Loucy (cell line): ENCODE data around the gene KLF13.

Source experiments
- EZH2phosphoT487 ChIP-seq: fragments of 200-600 bp; IDR thresholded peaks from 2 replicates; pipeline ENCODE4 v1.6.1; 2018; ENCODE audit warnings: antibody characterized with exemption, mild to moderate bottlenecking, moderate library complexity, borderline replicate concordance
- TF ChIP-seq, protein P1 (sequence below): fragments of 200-600 bp; sonication (generic); conservative IDR thresholded peaks from 2 replicates; pipeline ENCODE4 v1.5.1; 2014; ENCODE audit warnings: mild to moderate bottlenecking, antibody characterized with exemption, low read length

DNA sequence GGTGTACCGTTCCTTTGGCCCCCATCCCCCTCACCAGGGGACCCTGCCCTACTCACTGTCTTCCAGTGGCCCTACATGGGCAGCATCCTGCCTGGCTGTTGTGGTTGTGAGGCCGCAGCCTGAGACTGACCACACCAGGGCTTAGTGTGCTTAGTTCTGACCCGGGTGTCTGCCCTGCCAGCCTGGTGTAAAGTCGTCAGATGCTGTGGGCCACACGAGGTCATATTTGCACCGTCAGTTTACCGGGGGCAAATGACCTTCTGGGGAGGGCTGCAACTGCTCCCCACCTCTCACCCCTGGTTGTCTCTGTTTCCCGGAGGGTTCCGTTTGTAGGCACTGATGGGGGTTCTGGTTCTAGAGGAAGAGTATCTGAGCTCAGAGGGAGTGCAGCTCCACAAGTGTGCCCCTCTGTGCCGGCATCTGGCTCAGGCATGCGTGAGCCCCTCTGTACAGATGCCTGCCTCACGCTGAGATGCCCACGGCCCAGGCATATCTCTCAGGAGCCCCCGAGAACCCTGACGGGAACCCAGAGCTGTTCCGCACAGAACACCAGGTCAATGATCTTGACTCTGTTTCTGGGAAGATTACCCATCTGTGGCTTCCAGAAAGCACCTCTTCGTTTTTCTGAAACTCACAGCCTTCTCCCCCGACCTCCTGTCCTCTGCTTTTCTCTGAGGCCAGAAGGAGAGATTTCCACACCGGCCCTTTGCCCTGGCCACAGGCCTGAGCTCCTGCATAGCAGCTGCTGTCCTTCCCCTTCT lies 19.2 kb downstream of the KLF13 start:
- TF ChIP-seq, protein P1, sequence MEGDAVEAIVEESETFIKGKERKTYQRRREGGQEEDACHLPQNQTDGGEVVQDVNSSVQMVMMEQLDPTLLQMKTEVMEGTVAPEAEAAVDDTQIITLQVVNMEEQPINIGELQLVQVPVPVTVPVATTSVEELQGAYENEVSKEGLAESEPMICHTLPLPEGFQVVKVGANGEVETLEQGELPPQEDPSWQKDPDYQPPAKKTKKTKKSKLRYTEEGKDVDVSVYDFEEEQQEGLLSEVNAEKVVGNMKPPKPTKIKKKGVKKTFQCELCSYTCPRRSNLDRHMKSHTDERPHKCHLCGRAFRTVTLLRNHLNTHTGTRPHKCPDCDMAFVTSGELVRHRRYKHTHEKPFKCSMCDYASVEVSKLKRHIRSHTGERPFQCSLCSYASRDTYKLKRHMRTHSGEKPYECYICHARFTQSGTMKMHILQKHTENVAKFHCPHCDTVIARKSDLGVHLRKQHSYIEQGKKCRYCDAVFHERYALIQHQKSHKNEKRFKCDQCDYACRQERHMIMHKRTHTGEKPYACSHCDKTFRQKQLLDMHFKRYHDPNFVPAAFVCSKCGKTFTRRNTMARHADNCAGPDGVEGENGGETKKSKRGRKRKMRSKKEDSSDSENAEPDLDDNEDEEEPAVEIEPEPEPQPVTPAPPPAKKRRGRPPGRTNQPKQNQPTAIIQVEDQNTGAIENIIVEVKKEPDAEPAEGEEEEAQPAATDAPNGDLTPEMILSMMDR, result no peak
- no peak for TF ChIP-seq EZH2phosphoT487
